HG03432 (cell line): ENCODE results near the gene NUP42.

ENCODE experiments used
- ATAC-seq: cut with Tn5 transposase; IDR thresholded peaks from one replicate; pipeline ENCODE4 v1.9.1; 2021; ENCODE audit warnings: mild to moderate bottlenecking, moderate library complexity; ENCODE audit not compliant: unreplicated experiment

NUP42 gene

GRCh38 chr7:23232966-23233365 is 51.1 kb downstream of the NUP42 start:
- ATAC-seq, result no peak

- ATAC-seq, result peak; percentile 97
Observed at GRCh38 chr7:23234569-23235296, 52.9 kb downstream of the NUP42 start.

GRCh38 chr7:23235813-23236221 is 54.0 kb downstream of the NUP42 start:
- ATAC-seq, result no peak

GRCh38 chr7:23237000-23237399 is 55.2 kb downstream of the NUP42 start:
- no peak for ATAC-seq

DNA sequence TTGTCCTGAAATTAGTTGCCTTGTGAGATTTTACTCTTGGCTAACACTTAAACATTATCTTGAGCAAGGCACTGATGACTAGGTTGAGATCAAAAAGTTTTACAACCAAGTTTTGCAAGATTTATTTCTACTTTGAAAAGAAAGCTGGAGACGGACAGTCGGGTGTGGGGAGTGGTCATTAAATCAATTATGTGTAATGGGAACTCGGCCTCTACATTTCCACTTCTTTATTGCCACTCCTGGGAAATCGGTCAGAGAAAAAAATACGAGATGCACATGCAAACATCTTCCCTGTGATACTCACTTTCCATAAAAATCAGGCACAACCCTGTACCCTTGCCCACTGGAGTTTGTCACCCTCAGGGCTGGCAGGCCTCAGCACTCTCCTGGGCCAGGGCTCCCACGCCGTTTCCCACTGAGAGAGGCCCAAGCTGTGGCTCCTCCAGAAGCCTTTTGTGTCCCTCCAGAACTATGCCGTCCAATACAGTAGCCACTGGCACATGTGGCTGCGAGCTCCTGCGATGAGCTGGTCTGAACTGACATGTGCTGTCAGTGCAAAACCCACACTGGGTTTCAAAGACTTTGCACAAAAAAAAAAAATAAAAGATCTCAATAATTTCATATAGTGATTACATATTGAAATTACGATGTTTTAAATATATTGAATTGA is 57.3 kb downstream of the NUP42 start:
- no peak for ATAC-seq

GRCh38 chr7:23239698-23240097 is 57.9 kb downstream of the NUP42 start:
- ATAC-seq, result no peak

- peak; percentile 60 for ATAC-seq
Observed at GRCh38 chr7:23242321-23242720, 60.5 kb downstream of the NUP42 start.

- no peak for ATAC-seq
Observed at GRCh38 chr7:23242935-23243334, 61.1 kb downstream of the NUP42 start.

- no peak for ATAC-seq
Observed at GRCh38 chr7:23246555-23246954, 64.7 kb downstream of the NUP42 start, which contains the start of gene GPNMB. Gene GPNMB, plus strand, starts transcription at chr7:23246775. Its CDS starts 83 bp downstream, at chr7:23246858.

GRCh38 chr7:23247046-23247602 is 65.3 kb downstream of the NUP42 start:
- ATAC-seq, result no peak

- ATAC-seq, result peak; percentile 60
Observed at GRCh38 chr7:23247603-23248335, 65.9 kb downstream of the NUP42 start.

DNA sequence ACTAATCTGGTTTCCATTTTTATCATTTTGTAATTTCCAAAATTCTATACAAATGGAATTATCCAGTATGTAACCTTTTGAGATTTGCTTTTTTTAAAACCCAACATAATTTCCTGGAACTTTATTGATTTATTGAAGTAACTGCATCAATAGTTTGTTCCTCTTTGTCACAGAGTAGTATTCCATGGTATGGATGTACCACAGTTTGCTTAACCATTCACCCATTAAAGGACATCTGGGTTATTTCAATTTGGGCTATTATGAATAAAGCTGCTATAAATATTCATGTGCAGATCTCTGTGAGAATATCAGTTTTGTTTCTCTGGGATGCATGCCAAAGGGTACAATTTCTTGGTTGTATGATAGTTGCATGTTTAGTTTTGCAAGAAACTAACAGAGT is 67.6 kb downstream of the NUP42 start:
- no peak for ATAC-seq
